Kidney (tissue), 14 donors: Measurements from ENCODE around the gene PARP4. TPM values are rescaled to one million over a fixed set of nuclear protein-coding genes. Genes with fewer than 3 reads are reported as not detected.
"Not testable (repeated sequence)": the region's sequence is repeated elsewhere in the genome, so short reads cannot be mapped to it uniquely, and the experiment has no call there.

ENCODE experiments used
- DNase-seq, 5 donors: peaks; one replicate each; pipeline ENCODE4 v3.0.0-alpha.2; 2013 to 2020
- FAIRE-seq: peaks from 2 replicates; lab custom pipeline; 2012; peaks lifted over from hg19 to GRCh38; lab: Jason Lieb, UNC
- H3K27ac ChIP-seq, 2 donors: one replicate each; pipeline ENCODE4 v1.7.0; 2013; ENCODE audit warnings: low read depth in 2 of 2, low read length in 2 of 2, inconsistent platforms in 1 of 2
- H3K27me3 ChIP-seq: one replicate; pipeline ENCODE4 v1.7.1; 2013; ENCODE audit warnings: low read length, inconsistent platforms; ENCODE audit not compliant: control insufficient read depth, insufficient read depth
- H3K36me3 ChIP-seq, 3 donors: one replicate each; pipeline versions ENCODE4 v1.7.0 to v1.7.1; 2013; ENCODE audit warnings: low read length in 3 of 3, control low read depth in 1 of 3, inconsistent platforms in 1 of 3; ENCODE audit not compliant: insufficient read depth in 3 of 3, control insufficient read depth in 2 of 3
- H3K4me1 ChIP-seq, 3 donors: one replicate each; pipeline versions ENCODE4 v1.7.0 to v1.7.1; 2013; ENCODE audit warnings: low read length in 3 of 3, inconsistent platforms in 1 of 3, low read depth in 1 of 3; ENCODE audit not compliant: control insufficient read depth in 2 of 3, insufficient read depth in 2 of 3
- H3K4me3 ChIP-seq, 3 donors: one replicate each; pipeline versions ENCODE4 v1.7.0 to v1.8.1; 2013; ENCODE audit warnings: low read length in 3 of 3, control low read depth in 1 of 3, inconsistent platforms in 1 of 3
- H3K9ac ChIP-seq, 3 donors: one replicate each; pipeline versions ENCODE4 v1.7.0 to v1.7.1; 2013; ENCODE audit warnings: low read length in 3 of 3, control low read depth in 1 of 3, inconsistent platforms in 1 of 3
- H3K9me3 ChIP-seq, 3 donors: one replicate each; pipeline versions ENCODE4 v1.7.0 to v1.7.1; 2013; ENCODE audit warnings: low read length in 3 of 3, control low read depth in 1 of 3, inconsistent platforms in 1 of 3; ENCODE audit not compliant: control insufficient read depth in 2 of 3, insufficient read depth in 1 of 3
- CTCF ChIP-seq: IDR thresholded peaks from 3 replicates; pipeline ENCODE4 v1.5.1; 2012; ENCODE audit warnings: mild to moderate bottlenecking, moderate library complexity, borderline replicate concordance; ENCODE audit not compliant: insufficient read depth; ENCODE audit errors: extremely low read depth
- intact Hi-C: fragments of 100-400 bp; cut with DNase I; formaldehyde crosslinking; loops from one replicate; pipeline ENCODE4 v1.11.1; 2022
- polyA plus RNA-seq: library from polyadenylated mRNA; stranded (reverse); fragments of 350-450 nt; fragmentation: Illumina TruSeq; extraction: RNeasy Lipid Tissue Mini Kit (QIAGEN cat#74804); gene quantifications from one replicate; pipeline ENCODE4 v1.2.3, GENCODE V29; 2014; ENCODE audit warnings: low read depth, low replicate concordance; ENCODE audit not compliant: insufficient read depth
- total RNA-seq: library from RNA; stranded (reverse); fragmentation: NEBNext Ultra II Directional; extraction: Animal tissue kit (Norgen Biotek cat#: 25700); gene quantifications from one replicate; pipeline ENCODE4 v1.2.1, GENCODE V29; 2021
- donor health status: control.
- donor health status: control.
- donor health status: control.
- donor health status: control.
- donor health status: control.
- donor health status: DM: yes; HTN: yes; CAD: no.
- donor health status: Normal renal cell carcinoma (clear cell type).

The PARP4 gene
- total and polyA plus RNA-seq, 2 donors from 2014 or later = 13.9 to 95.1 TPM

- Histone ChIP-seq H3K36me3 (no peaks in the 10 kb centered on the region), H3K27me3 (no peaks in the 10 kb centered on the region), H3K4me1 (no peaks in the 10 kb centered on the region), H3K4me3 (no peak overlapping the region), H3K27ac (no peak overlapping the region), H3K9ac (no peak overlapping the region), H3K9me3 (no peaks in the 10 kb centered on the region)
- no peak for FAIRE-seq
- no peak for DNase-seq
- TF ChIP-seq CTCF = no peak
- intact Hi-C loops = no loop called here
Measured at GRCh38 chr13:24406524-24406923, 106.1 kb downstream of the PARP4 start.

- DNase-seq (no peak), FAIRE-seq (no peak)
- no peak overlapping the region for H3K4me3 ChIP-seq
- H3K36me3 ChIP-seq = no peaks in the 10 kb centered on the region
- H3K9me3 ChIP-seq = peaks cover 0 to 2% (median 0%) of the 10 kb centered on the region in 3 donors
- no peak overlapping the region for H3K27ac ChIP-seq
- no peak overlapping the region for H3K9ac ChIP-seq
- H3K27me3 ChIP-seq = no peaks in the 10 kb centered on the region
- intact Hi-C loops = no loop called here
- TF ChIP-seq CTCF = no peak
- no peaks in the 10 kb centered on the region for H3K4me1 ChIP-seq
Measured at GRCh38 chr13:24396821-24397220, 115.8 kb downstream of the PARP4 start.

GRCh38 chr13:24392972-24393371, 119.6 kb downstream of the PARP4 start:
- TF ChIP-seq CTCF = no peak
- H3K9ac ChIP-seq = no peak overlapping the region
- FAIRE-seq = no peak

GRCh38 chr13:24391771-24392683, 120.6 kb downstream of the PARP4 start:
- H3K9ac ChIP-seq, intact Hi-C loops, H3K4me3 ChIP-seq, H3K4me1 ChIP-seq, H3K27ac ChIP-seq, DNase-seq, H3K36me3 ChIP-seq, FAIRE-seq, H3K27me3 ChIP-seq, H3K9me3 ChIP-seq: not testable (repeated sequence)

More at GRCh38 chr13:24392972-24393371, 119.6 kb downstream of the PARP4 start:
- intact Hi-C loops = no loop called here
- no peak for DNase-seq
- Histone ChIP-seq H3K4me1 (no peaks in the 10 kb centered on the region), H3K4me3 (no peak overlapping the region), H3K27ac (no peak overlapping the region), H3K27me3 (no peaks in the 10 kb centered on the region), H3K36me3 (no peaks in the 10 kb centered on the region), H3K9me3 (peaks cover 0 to 2% (median 0%) of the 10 kb centered on the region in 3 donors)

GRCh38 chr13:24390795-24391194, 121.8 kb downstream of the PARP4 start:
- H3K27me3 ChIP-seq, intact Hi-C loops, DNase-seq, H3K4me1 ChIP-seq, H3K27ac ChIP-seq, H3K36me3 ChIP-seq, H3K4me3 ChIP-seq, H3K9ac ChIP-seq, H3K9me3 ChIP-seq, FAIRE-seq: not testable (repeated sequence)
